Activated naive CD8-positive, alpha-beta T cell treated with anti-CD3 and anti-CD28 coated beads, Interleukin-2, amount 10 ng/mL, durations not matched to agents 7 days and 5 days (primary cell): Measurements from ENCODE around the gene KDM4D. TPM values are rescaled to one million over a fixed set of nuclear protein-coding genes. Genes with fewer than 3 reads are reported as not detected.

ENCODE experiments used
- ATAC-seq: fragments of 150-1000 bp; cut with Tn5 transposase; one replicate; pipeline ENCODE4 v1.10.0; 2021; ENCODE audit warnings: low read depth, moderate library complexity
- POLR2A ChIA-PET: fragments of 350-600 bp; sonication (Branson Sonifier 250); formaldehyde crosslinking; loops from one replicate; lab custom pipeline; 2021; ENCODE audit warnings: antibody characterized with exemption; lab: Charles Lee
- DNase-seq: peaks from one replicate; pipeline ENCODE4 v3.0.0; 2021
- H3K27ac Mint-ChIP-seq: one replicate; pipeline ENCODE4 v1.8.0; 2022; ENCODE audit warnings: mild to moderate bottlenecking, mixed read lengths
- H3K27me3 Mint-ChIP-seq: one replicate; pipeline ENCODE4 v1.8.0; 2022; ENCODE audit warnings: mild to moderate bottlenecking, moderate library complexity, mixed read lengths
- H3K36me3 Mint-ChIP-seq: one replicate; pipeline ENCODE4 v1.8.0; 2021; ENCODE audit warnings: mild to moderate bottlenecking, mixed read lengths
- H3K4me1 Mint-ChIP-seq: one replicate; pipeline ENCODE4 v1.8.0; 2021; ENCODE audit warnings: mixed read lengths
- H3K4me3 Mint-ChIP-seq: one replicate; pipeline ENCODE4 v1.8.0; 2022; ENCODE audit warnings: mild to moderate bottlenecking, moderate library complexity, mixed read lengths
- H3K9me3 Mint-ChIP-seq: one replicate; pipeline ENCODE4 v1.8.0; 2021; ENCODE audit warnings: mixed read lengths
- total RNA-seq, 2 experiments: library from RNA; stranded (reverse); gene quantifications; one replicate each; pipeline ENCODE4 v1.2.3, GENCODE V29; 2021

KDM4D gene
- total RNA-seq, 2 experiments from 2014 or later: 1.3 to 1.7 TPM

DNA sequence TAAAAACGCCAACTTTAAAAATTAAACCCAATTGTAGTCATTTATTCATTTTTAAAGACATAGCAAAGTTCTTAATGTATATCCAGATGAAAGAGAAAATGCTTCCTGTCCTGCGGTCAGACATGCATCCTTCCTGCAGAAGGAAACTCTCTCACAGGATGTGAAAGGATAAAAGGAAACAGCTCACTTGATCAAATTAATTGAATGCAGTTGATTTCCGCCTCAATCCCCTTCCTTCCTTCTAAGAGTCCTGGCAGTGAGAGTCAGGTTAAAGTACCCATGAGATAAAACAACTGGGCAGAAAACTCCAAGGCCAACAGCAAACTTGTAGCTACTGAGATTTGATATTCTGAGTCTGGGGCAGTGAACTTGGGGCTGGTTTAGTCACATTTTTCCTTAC is 38.7 kb upstream of the KDM4D start:
- no peak for DNase-seq
- no peaks in the 10 kb centered on the region for H3K9me3 Mint-ChIP-seq
- H3K4me3 Mint-ChIP-seq: peak overlapping the region; percentile 47
- H3K27me3 Mint-ChIP-seq: peaks cover 7% of the 10 kb centered on the region
- POLR2A ChIA-PET: interaction anchor here (0.9 to 1.8 kb wide), 2 partner anchors 10 to 39 kb away, joined by 4 to 6 read pairs; partner anchors contain the start of genes CWC15 and KDM4D
- peaks cover 19% of the 10 kb centered on the region for H3K4me1 Mint-ChIP-seq
- peak; percentile 45 for ATAC-seq
- no peak overlapping the region for H3K27ac Mint-ChIP-seq
- H3K36me3 Mint-ChIP-seq: no peaks in the 10 kb centered on the region

DNA sequence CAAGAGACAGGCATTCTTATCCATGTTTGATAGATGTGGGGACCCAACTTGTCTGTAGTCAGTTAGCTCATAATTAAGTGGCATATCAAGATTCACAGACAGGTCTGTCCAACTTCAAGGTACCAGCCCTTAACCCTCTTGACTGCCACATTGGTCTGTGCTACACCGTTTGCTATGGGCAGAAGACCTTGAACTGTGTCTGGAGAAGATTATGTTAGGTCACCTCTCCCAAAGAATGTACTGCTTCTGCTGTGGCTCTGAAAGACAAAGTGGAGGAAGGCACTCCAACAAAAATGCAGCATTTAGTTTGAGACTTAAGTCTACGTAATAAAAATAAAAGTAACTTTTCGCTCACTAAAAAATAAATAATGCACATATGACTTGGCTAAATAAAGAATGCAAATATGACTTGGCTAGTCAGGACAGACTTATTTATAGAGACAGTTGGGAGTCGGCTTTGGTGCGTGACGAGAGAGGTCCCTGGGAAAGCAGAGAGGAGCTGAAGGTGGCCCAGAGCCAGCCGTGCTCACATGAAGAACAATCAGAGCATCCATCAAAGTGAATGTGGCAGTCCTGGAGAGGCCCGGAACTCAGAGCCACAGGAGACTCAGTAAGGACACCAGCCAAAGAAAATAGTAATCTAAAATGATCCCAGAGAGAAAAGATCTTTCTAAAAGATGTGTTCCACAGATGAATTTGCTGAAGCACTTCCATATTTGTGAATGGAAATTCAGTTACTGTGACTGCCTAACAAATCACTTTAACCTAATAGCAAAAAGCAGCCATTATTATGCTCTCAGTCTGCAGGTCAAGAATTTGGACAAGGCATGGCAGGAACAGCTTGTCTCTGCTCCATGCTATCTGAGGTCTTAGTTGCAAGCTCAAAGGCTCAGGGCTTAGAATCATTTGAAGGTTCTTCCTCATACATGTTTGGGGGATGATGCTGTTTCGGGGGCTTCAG is 35.1 kb upstream of the KDM4D start:
- POLR2A ChIA-PET: no interaction called here
- no peak overlapping the region for H3K4me3 Mint-ChIP-seq
- H3K4me1 Mint-ChIP-seq: peaks cover 19% of the 10 kb centered on the region
- DNase-seq (no peak), ATAC-seq (no peak)
- H3K36me3 Mint-ChIP-seq: no peaks in the 10 kb centered on the region
- H3K27ac Mint-ChIP-seq: no peak overlapping the region
- H3K27me3 Mint-ChIP-seq: peaks cover 12% of the 10 kb centered on the region
- H3K9me3 Mint-ChIP-seq: peaks cover under 1% of the 10 kb centered on the region

DNA sequence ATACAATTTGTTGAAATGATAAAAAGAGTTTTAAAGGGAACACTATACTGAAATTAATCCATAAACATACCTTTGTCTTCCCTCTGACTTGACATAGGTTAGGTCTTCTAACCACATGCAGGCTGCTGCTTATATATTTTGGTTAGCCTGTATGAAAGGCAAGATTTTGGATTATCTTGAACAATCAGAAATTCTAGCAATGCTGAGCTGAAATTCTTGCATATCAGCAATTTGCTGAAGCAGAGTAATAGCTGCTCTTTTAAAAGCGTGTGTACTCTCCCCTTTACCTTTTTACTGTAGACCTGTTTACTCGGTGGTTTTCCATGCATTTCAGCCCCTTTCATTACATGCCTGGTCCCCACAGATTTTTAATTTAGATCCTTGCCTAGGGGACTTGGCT is 34.2 kb upstream of the KDM4D start:
- peaks cover 13% of the 10 kb centered on the region for H3K4me1 Mint-ChIP-seq
- no peak for ATAC-seq
- DNase-seq: no peak
- no peak overlapping the region for H3K27ac Mint-ChIP-seq
- no peak overlapping the region for H3K4me3 Mint-ChIP-seq
- POLR2A ChIA-PET: no interaction called here
- no peaks in the 10 kb centered on the region for H3K36me3 Mint-ChIP-seq
- peaks cover 2% of the 10 kb centered on the region for H3K9me3 Mint-ChIP-seq
- peaks cover 12% of the 10 kb centered on the region for H3K27me3 Mint-ChIP-seq

DNA sequence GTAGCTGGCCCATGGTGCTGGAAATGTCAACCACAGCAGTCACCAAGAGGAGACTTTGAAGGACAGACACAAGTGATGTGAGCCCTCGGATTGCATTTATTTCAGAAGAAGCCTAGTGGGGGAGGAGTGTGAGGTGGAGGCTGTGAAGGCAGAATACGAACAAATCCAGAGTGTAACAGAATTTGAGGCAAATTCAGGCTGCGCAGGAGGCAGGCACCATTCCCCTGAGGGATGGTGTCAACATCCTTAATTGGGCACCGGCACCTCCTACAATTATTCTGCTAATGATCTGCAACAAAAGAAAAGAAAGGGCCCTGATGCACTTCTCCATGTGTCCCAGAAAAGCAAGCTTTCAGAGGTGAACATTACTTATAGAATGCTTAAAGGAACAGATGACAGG is 32.4 kb upstream of the KDM4D start:
- ATAC-seq (no peak), DNase-seq (no peak)
- Mint-ChIP-seq H3K4me3 (no peak overlapping the region), H3K4me1 (no peaks in the 10 kb centered on the region), H3K36me3 (no peaks in the 10 kb centered on the region), H3K27me3 (peaks cover 12% of the 10 kb centered on the region), H3K9me3 (peaks cover 2% of the 10 kb centered on the region), H3K27ac (no peak overlapping the region)
- POLR2A ChIA-PET: no interaction called here

DNA sequence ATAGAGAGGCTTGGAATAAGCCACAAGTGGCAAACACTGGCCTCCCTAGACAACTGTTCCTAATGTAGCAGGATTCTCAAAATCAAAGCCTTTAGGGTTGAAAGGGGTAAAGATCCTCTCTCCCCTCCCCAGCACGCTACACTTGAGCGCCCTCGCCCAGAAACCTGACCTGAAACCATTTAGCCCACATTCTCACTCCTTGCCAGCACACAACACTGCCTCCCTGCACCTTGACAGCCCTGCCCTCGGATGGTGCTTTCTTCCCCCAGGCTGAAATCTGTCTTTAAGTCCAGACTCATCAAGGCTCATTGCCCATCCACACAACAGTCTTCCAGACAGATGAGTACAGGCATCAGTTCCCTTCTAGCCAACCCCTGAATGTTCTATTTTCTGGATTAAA is 26.7 kb upstream of the KDM4D start:
- POLR2A ChIA-PET: no interaction called here
- DNase-seq (no peak), ATAC-seq (no peak)
- Mint-ChIP-seq H3K27ac (no peak overlapping the region), H3K9me3 (peaks cover 2% of the 10 kb centered on the region), H3K36me3 (no peaks in the 10 kb centered on the region), H3K4me1 (peaks cover 7% of the 10 kb centered on the region), H3K4me3 (no peak overlapping the region), H3K27me3 (peaks cover 3% of the 10 kb centered on the region)

DNA sequence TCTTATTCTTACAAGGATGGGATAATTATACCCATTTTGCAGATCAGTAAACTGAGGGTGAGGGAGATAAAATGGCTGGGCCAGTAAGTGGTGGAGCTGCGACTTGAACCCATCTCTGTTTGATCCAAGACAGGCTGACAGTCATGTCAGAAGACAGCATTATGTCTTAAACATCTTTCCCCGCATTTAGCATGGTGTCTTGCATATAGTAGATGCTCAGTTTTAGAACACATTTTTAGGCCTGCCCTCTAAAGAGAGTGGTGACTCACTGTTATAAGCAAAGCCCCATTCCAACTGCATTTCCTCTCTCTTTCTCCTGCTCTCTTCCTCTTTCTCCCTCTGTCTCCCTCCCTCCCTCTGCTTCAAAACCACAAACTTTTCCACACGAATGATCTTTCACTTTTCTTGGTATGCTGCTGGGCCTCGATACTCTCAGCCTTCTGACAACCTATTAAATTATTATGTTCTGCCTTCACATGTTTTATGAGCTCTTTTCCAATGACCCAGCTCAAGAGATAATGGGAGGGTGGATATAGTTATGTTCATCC is 25.4 kb upstream of the KDM4D start:
- Mint-ChIP-seq H3K27me3 (peaks cover 5% of the 10 kb centered on the region), H3K27ac (no peak overlapping the region), H3K4me3 (no peak overlapping the region), H3K4me1 (peaks cover 7% of the 10 kb centered on the region), H3K9me3 (peaks cover 2% of the 10 kb centered on the region), H3K36me3 (no peaks in the 10 kb centered on the region)
- DNase-seq: no peak
- no peak for ATAC-seq
- POLR2A ChIA-PET: no interaction called here

DNA sequence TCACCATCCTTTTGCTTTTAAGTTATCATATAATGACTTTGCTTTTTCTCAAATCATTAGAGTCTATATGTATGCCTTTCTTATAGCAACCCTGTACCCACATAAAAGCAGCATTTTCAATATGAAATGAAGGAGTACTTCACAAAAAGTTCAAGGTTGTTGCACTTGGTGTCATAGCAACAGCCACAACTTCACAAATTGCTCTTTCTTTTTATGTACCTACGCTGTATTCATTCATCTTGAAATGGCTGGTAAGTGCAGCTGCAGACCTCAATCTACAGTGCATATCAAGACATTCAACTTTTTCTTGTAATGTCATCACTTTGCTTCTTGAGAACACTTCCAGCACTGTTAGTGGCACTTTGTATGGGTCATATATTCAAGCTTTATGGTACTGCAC is 18.8 kb upstream of the KDM4D start:
- no peaks in the 10 kb centered on the region for H3K36me3 Mint-ChIP-seq
- H3K4me3 Mint-ChIP-seq: no peak overlapping the region
- peaks cover 1% of the 10 kb centered on the region for H3K4me1 Mint-ChIP-seq
- H3K27ac Mint-ChIP-seq: no peak overlapping the region
- H3K27me3 Mint-ChIP-seq: peaks cover 11% of the 10 kb centered on the region
- ATAC-seq (no peak), DNase-seq (no peak)
- POLR2A ChIA-PET: no interaction called here
- H3K9me3 Mint-ChIP-seq: no peaks in the 10 kb centered on the region

DNA sequence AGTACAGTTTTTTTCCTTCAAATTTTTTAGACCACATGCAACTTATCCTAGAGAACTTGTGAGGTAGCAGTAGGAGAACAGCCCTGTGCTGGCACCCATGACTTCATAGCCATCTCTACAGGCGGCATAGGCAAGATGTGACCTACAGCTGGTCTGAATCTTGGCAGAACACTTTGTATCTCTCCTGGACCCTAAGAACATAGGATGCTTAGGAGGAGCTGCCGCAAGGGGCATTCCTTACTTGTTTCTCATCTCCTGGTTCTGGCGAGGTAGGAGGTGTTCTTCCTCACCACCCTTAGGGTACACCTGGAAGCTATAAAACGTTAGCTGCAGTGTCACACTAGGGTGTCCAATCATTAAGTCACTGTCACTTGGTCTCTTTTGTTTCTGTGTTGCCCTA is 16.5 kb upstream of the KDM4D start:
- POLR2A ChIA-PET: no interaction called here
- Mint-ChIP-seq H3K4me1 (peaks cover 1% of the 10 kb centered on the region), H3K27me3 (peaks cover 11% of the 10 kb centered on the region), H3K27ac (no peak overlapping the region), H3K4me3 (no peak overlapping the region), H3K9me3 (no peaks in the 10 kb centered on the region), H3K36me3 (no peaks in the 10 kb centered on the region)
- DNase-seq (no peak), ATAC-seq (no peak)

DNA sequence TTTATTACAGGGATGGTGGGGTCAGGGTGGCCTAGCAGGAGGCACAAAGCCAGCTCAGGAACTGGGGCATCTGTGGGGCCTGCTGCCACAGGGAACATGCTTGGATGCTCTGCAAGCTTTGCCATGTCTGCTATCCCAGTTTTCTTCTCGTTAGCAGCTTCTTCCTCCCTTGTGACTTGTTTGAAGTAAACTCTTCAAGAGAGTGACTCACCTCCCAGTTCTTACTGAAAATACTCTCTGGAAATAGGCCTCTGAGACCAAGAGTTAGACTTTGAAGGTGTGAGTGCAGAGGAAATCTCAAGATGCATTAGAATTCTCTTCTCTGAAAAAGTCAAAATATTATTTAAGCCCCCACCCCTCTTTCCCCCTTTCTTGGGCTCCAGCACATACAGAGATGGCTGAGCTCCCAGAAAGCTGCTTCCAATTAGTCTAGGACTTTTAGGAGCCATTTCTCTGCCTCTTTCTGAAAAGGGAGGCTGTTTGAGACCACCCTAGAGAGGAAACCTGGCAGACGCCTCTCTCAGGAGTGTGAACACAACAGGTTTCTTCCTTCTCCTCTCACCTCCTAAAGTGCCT is 15.3 kb upstream of the KDM4D start:
- H3K36me3 Mint-ChIP-seq: peaks cover 2% of the 10 kb centered on the region
- H3K4me1 Mint-ChIP-seq: peaks cover 1% of the 10 kb centered on the region
- no peak overlapping the region for H3K27ac Mint-ChIP-seq
- no peak for ATAC-seq
- POLR2A ChIA-PET: no interaction called here
- DNase-seq: no peak
- peaks cover 8% of the 10 kb centered on the region for H3K27me3 Mint-ChIP-seq
- H3K9me3 Mint-ChIP-seq: no peaks in the 10 kb centered on the region
- H3K4me3 Mint-ChIP-seq: no peak overlapping the region

DNA sequence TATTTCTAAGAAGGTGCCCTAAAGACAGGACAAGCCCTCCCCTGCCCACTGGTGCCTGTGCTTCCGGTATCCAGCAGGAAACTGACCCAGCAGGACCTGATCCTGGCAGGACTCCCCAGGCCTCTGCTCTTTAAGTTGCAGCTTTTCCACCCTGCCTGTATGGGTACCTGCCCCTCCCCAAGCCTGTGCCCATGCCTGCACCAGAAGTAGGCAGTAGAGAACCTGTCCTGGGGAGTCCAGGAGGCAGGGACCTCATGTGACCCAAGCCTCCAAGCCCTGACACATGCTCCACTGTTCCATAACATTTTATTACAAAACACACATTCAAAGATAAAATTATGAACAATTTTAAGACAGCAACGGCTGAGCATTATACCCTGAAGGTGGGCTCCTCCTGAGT is 14.3 kb upstream of the KDM4D start:
- Mint-ChIP-seq H3K36me3 (peaks cover 5% of the 10 kb centered on the region), H3K4me3 (no peak overlapping the region), H3K27ac (no peak overlapping the region), H3K27me3 (peaks cover 5% of the 10 kb centered on the region), H3K9me3 (no peaks in the 10 kb centered on the region), H3K4me1 (peaks cover 1% of the 10 kb centered on the region)
- ATAC-seq (no peak), DNase-seq (no peak)
- POLR2A ChIA-PET: no interaction called here

DNA sequence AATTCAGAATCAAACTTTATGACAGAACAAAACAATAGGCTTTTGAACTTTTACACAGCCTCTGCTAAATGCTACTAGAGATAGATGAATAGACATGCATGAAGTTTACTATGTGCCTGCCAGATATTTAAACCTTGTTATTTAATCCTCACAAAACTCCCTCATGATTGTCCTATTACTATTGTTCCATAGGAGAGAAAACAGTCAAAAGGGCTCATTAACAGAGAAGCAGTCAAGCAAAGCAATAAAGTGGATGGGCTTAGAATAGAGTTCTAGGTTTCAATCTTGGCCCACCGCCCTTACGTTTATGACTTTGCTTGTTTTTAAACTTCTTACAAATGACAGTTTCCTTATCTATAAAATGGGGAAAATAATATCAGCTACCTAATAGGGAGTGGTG is 13.0 kb upstream of the KDM4D start:
- Mint-ChIP-seq H3K27me3 (no peaks in the 10 kb centered on the region), H3K27ac (no peak overlapping the region), H3K36me3 (peaks cover 12% of the 10 kb centered on the region), H3K4me3 (no peak overlapping the region), H3K9me3 (no peaks in the 10 kb centered on the region), H3K4me1 (peaks cover 4% of the 10 kb centered on the region)
- POLR2A ChIA-PET: no interaction called here
- ATAC-seq (no peak), DNase-seq (no peak)

DNA sequence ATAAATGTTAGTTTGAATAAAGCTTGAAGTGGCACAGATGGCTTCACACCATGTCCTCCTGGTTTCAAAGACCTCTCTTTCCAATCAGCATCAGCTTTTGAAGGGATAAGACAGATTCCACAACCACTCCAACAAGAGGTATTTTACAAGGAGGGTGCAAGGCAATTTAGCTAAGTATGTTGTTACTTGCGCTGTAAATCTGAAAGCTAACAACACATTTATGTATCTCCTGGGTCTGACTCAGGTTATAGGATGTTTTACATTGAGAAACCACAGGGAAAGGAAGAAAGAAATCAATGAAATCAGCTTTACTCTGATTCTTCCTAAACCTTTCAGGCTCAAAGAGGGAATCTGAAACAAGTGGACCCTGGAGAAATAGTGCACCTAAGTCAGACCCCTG is 12.3 kb upstream of the KDM4D start:
- POLR2A ChIA-PET: interaction anchor here (1.6 kb wide), 1 partner anchor 12 kb away, joined by 5 read pairs; the partner anchor contains the start of gene CWC15
- no peak for ATAC-seq
- peaks cover 4% of the 10 kb centered on the region for H3K4me1 Mint-ChIP-seq

DNA sequence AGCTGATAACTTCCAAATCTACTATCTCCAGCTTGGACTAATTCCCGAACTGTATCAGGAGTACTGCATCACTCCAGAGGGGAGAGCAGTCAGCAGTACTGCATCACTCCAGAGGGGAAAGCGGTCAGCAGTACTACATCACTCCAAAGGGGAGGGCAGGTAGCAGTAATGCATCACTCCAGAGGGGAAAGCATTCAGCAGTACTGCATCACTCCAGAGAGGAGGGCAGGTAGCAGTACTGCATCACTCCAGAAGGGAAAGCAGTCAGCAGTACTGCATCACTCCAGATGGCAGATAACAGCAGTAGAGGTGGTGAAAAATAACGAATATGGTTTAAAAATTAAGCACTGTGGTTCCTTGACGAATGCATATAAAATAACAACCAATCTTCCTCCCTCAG is 8.6 kb upstream of the KDM4D start:
- no peak overlapping the region for H3K27ac Mint-ChIP-seq
- no peak for DNase-seq
- peaks cover 30% of the 10 kb centered on the region for H3K36me3 Mint-ChIP-seq
- no peak for ATAC-seq
- no peak overlapping the region for H3K4me3 Mint-ChIP-seq
- POLR2A ChIA-PET: interaction anchor here (1.3 kb wide), 1 partner anchor 9 kb away, joined by 3 read pairs; the partner anchor contains the start of genes CWC15 and KDM4D
- no peaks in the 10 kb centered on the region for H3K9me3 Mint-ChIP-seq
- H3K4me1 Mint-ChIP-seq: peaks cover 7% of the 10 kb centered on the region
- no peaks in the 10 kb centered on the region for H3K27me3 Mint-ChIP-seq

More for the DNA sequence above, 12.3 kb upstream of the KDM4D start:
- Mint-ChIP-seq H3K27ac (no peak overlapping the region), H3K9me3 (no peaks in the 10 kb centered on the region), H3K27me3 (no peaks in the 10 kb centered on the region), H3K4me3 (no peak overlapping the region), H3K36me3 (peaks cover 15% of the 10 kb centered on the region)
- no peak for DNase-seq
